Epithelial cell of esophagus (primary cell): ENCODE data around the gene SLC35F3.

ENCODE experiments used
- DNase-seq: peaks from one replicate; pipeline ENCODE4 v3.0.0; 2010; ENCODE audit warnings: low read depth
- H3K4me3 ChIP-seq: 2 replicates; pipeline ENCODE4 v1.5.1; 2011; ENCODE audit warnings: mild to moderate bottlenecking, low read length, control low read depth
- TF ChIP-seq, protein P1 (sequence below): IDR thresholded peaks from 2 replicates; pipeline ENCODE4 v1.5.1; 2011; ENCODE audit warnings: low read depth, mild to moderate bottlenecking, low read length, control low read depth, inconsistent platforms; ENCODE audit not compliant: insufficient read depth; ENCODE audit errors: missing control alignments

SLC35F3 gene

DNA sequence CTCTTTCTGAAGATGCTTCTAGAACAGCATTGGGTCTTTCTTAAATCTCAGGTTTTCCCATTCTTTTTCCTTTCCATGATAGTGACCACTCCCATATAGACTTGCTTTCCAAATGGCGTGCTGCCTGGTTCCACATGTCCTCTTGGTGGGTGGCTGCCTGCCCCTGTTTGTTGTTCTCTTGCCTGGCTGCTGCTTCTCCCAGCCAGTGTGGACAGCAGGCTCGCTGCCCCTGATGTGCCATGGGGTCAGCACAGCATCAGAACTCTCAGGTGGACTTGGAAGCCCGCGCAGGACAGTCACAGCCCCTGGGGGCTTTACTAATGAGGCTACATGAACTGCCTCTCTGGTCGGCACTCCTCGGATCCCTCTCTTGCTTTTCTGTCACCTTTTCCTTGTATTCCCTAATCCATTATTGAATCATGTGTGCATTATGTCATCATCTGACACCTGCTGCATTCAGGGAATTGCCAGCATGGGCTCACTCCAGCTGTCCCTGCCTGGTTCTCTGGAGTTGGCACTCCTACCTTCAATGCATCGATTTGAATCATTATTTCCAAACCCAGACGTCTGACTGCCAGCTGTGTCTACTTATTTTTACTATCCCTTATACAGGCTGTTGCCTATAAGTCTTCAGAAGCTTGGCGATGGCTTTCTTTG lies 368.3 kb downstream of the SLC35F3 start:
- TF ChIP-seq, protein P1, sequence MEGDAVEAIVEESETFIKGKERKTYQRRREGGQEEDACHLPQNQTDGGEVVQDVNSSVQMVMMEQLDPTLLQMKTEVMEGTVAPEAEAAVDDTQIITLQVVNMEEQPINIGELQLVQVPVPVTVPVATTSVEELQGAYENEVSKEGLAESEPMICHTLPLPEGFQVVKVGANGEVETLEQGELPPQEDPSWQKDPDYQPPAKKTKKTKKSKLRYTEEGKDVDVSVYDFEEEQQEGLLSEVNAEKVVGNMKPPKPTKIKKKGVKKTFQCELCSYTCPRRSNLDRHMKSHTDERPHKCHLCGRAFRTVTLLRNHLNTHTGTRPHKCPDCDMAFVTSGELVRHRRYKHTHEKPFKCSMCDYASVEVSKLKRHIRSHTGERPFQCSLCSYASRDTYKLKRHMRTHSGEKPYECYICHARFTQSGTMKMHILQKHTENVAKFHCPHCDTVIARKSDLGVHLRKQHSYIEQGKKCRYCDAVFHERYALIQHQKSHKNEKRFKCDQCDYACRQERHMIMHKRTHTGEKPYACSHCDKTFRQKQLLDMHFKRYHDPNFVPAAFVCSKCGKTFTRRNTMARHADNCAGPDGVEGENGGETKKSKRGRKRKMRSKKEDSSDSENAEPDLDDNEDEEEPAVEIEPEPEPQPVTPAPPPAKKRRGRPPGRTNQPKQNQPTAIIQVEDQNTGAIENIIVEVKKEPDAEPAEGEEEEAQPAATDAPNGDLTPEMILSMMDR = no peak
- no peak overlapping the region for H3K4me3 ChIP-seq
- DNase-seq = no peak

DNA sequence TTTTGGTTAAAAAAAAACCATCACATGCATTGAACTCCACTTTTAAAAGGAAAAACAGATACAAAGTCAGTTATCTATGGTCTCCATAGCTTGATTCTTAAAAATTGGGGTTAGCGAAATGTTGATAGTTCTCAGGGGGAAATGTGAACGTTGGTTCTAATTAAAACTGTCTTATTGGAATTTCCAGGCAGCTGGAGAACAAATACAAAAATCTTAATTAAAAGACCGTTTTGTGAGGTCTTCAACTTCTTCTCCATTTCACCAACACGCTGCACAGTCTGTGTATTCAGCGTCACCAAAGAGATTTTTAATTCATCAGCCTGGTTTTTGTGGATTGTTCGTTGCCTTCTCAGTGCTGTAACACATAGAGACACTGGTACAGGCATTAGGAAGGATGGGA lies 369.5 kb downstream of the SLC35F3 start:
- H3K4me3 ChIP-seq = no peak overlapping the region
- no peak for DNase-seq
- TF ChIP-seq, protein P1 = no peak

DNA sequence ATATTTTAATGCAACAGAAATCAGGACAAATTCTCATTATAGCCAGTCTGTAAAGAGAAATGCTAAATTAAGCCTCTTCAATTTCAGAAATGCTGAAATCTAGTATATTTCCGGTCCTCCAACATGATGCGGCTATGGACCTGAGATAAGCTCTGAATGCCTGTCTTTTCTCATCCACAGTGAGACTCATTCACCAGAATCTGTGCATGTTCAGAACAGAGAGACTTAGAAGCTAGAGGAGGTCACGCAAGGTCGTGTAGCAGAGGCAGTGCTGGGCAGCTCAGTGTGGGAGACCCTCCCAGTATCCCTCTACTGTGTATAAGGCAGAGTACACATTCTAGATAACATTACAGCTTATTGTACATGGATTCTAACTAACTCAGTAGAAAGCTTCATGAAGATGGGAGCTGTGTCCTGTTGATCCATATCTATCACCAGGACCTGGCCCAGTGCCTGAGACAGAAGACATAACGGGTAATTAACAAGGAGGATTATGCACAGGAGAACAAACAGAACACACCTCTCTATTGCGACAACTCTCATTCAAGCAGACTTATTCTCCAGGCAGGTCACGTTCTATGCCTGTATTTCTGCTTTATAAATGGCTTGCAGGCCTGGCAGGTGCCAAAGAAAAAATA lies 371.8 kb downstream of the SLC35F3 start:
- TF ChIP-seq, protein P1 = no peak
- no peak for DNase-seq

DNA sequence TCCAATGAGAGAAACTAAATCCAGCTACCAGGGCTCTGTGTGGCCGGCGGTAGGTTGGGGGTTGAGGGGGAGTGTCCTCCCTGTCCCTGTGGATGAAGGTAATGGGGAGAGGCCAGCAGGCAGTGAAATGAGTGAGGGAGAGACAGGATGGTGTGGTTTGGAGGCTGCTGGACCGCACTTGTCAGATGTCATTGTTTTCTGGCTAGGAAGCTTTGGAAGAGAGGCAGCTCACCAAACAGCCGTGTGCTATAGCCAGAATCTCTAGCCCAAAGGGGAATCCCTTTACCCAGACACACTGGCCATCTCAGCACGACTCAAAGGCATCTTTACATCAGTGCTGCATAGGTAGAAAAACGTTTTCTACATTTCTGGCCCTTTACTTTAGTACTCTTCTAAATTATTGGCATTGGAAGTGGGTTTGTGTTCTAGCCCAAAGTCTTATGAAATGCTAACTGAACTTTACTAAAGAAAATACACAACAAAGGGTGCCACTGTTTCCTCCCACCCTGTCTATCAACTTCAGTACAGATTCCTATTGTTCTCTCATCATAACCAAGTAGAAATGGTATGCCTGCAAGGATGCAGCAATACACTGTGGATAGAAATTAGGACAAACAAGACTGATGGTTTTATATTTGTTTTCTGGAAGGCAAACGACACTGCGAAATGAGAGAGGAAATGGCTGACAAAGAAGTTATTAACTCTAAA lies 372.8 kb downstream of the SLC35F3 start:
- TF ChIP-seq, protein P1 = no peak
- DNase-seq = no peak
- H3K4me3 ChIP-seq = no peak overlapping the region

More for the DNA sequence above, 371.8 kb downstream of the SLC35F3 start:
- H3K4me3 ChIP-seq = no peak overlapping the region

DNA sequence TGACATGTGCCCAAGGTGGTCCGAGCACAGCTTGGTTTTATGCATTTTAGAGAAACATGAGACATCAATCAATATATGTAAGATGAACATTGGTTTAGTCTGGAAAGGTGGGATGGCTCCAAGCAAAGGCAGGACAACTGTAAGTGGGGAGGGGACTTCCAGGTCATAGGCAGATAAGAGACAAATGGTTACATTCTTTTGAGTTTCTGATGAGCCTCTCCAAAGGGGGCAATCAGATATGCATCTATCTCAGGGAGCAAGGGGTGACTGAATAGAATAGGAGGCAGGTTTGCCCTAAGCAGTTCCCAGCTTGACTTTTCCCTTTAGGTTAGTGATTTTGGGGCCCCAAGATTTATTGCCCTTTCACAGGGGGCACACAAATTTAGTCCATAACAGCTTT lies 374.5 kb downstream of the SLC35F3 start:
- H3K4me3 ChIP-seq = no peak overlapping the region
- DNase-seq = no peak
- TF ChIP-seq, protein P1 = no peak

DNA sequence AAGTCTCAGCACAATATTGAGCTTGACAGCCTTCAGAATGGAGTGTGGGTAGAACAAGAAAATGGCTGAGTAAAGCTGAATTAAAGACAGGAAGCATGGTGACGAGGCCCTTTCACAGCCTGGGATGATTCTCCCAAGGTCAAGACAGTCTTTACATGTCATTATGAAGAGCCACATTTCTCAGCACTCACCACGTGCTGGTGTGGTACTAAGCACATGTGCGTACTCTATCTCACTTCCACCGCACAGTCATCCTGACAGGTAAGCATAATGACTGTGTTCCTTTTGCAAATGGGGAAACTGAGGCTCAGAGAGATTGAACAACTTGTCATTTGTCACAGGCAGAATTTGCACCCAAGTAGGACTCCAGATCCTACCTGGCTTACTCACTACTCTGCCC lies 376.0 kb downstream of the SLC35F3 start:
- DNase-seq = no peak
- H3K4me3 ChIP-seq = no peak overlapping the region
- TF ChIP-seq, protein P1 = no peak
